Thoracic aorta (tissue), 2 donors: ENCODE results near the gene TNIK. TPM values are rescaled to one million over a fixed set of nuclear protein-coding genes. Genes with fewer than 3 reads are reported as not detected.

Source experiments
- ATAC-seq: fragments of 150-250 bp; one replicate; pipeline ENCODE4 v1.8.0; 2017; ENCODE audit warnings: low read depth; ENCODE audit not compliant: insufficient number of reproducible peaks, low FRiP score
- DNase-seq: peaks from one replicate; pipeline ENCODE4 v3.0.0-alpha.2; 2020; ENCODE audit warnings: low spot score
- H3K27ac ChIP-seq, 2 donors: fragments of 200-600 bp; sonication (generic); 1 replicate in 1 of 2; 2 replicates in 1 of 2; pipeline ENCODE4 v1.5.1; 2016; ENCODE audit warnings: mild to moderate bottlenecking in 2 of 2, moderate library complexity in 2 of 2
- H3K27me3 ChIP-seq: fragments of 200-600 bp; sonication (generic); replicated peaks from 2 replicates; pipeline ENCODE4 v1.6.0; 2016; ENCODE audit warnings: mild to moderate bottlenecking; ENCODE audit not compliant: insufficient read depth
- H3K36me3 ChIP-seq: fragments of 200-600 bp; sonication (generic); one replicate; pipeline ENCODE4 v1.5.1; 2016
- H3K4me1 ChIP-seq, 2 donors: fragments of 200-600 bp; sonication (generic); 1 replicate in 1 of 2; 2 replicates in 1 of 2; pipeline versions ENCODE4 v1.5.1 to v1.6.0; 2016; ENCODE audit warnings: low read depth in 2 of 2, mild to moderate bottlenecking in 1 of 2; ENCODE audit not compliant: control insufficient read depth in 1 of 2
- H3K4me3 ChIP-seq: fragments of 200-600 bp; sonication (generic); 2 replicates; pipeline ENCODE4 v1.5.1; 2016; ENCODE audit warnings: mild to moderate bottlenecking
- H3K9me3 ChIP-seq: fragments of 200-600 bp; sonication (generic); 2 replicates; pipeline ENCODE4 v1.5.1; 2016
- CTCF ChIP-seq: fragments of 200-600 bp; sonication (generic); IDR thresholded peaks from one replicate; pipeline ENCODE4 v1.5.1; 2019; ENCODE audit warnings: antibody characterized with exemption
- total RNA-seq, 2 donors: library from RNA; depleted of rRNA; stranded (reverse); fragments of >200 nt; gene quantifications; one replicate each; pipeline versions ENCODE4 v1.1.0 to v1.2.3, GENCODE V29; 2016

TNIK gene
- total RNA-seq, 2 donors from 2014 or later: 18.3 to 21.7 TPM

DNA sequence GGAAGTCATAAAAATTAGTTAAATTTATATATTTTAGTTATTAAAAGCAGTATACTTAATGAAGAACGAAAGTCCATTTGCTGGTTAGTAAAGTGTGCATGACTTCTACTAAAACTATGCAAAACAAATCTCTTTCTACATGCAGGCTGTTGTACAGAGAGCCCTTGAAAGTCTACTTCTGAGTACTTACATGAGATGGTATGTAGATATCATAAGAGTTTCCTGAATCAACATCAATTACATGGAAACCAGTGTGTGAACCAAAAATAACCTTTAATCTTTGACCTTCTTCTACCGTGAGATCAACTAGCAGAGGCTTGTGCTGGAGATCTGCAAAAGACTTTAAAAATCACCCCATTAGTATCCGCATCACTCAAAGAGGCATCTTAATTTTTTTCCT is 391.5 kb downstream of the TNIK start:
- H3K4me1 ChIP-seq: no peaks in the 10 kb centered on the region
- DNase-seq (no peak), ATAC-seq (no peak)
- H3K27ac ChIP-seq: no peak overlapping the region
- TF ChIP-seq CTCF: no peak
- H3K36me3 ChIP-seq: no peaks in the 10 kb centered on the region
- H3K4me3 ChIP-seq: no peak overlapping the region
- H3K27me3 ChIP-seq: no peaks in the 10 kb centered on the region
- H3K9me3 ChIP-seq: no peaks in the 10 kb centered on the region

DNA sequence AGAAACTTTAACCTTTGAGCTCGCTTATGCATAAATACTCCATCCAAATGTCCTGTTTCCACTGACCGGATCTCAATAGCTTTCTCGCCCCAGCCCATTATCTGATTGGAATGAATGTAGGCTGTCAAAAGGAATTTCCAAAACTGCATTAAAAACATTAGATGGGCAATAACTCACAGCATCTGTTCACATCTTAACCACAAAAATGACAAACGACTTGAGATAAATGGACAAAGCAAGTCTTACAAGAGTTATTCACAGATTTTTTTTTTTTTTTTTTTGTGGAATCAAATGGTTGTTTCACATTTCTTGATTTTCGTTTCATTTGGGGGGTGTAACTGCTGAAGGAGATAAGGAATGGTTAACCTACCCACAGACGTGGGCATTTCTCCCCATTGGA is 394.0 kb downstream of the TNIK start:
- DNase-seq (no peak), ATAC-seq (no peak)
- Histone ChIP-seq H3K4me3 (no peak overlapping the region), H3K4me1 (no peaks in the 10 kb centered on the region), H3K27me3 (no peaks in the 10 kb centered on the region), H3K27ac (no peak overlapping the region), H3K36me3 (no peaks in the 10 kb centered on the region), H3K9me3 (no peaks in the 10 kb centered on the region)
- no peak for TF ChIP-seq CTCF

DNA sequence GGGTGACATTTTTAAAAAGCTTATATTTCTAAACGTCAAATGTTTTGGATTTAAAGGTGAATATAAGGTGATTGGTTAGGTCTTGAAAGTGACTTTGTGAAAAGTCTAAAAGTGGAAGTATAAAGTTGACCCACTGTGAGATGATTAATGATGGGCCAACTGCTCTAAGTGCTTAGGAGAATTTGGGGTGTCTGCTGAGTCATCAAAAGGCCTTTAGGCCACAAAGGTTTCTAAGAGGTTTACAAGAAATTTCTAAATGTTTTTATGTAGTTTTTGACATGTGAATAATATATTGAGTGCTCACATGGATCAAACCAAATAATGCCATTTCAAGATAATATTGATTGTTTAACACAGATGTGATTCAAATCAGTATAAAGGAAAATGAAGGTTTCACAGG is 394.5 kb downstream of the TNIK start:
- Histone ChIP-seq H3K36me3 (no peaks in the 10 kb centered on the region), H3K4me1 (no peaks in the 10 kb centered on the region), H3K9me3 (no peaks in the 10 kb centered on the region), H3K27ac (no peak overlapping the region), H3K27me3 (no peaks in the 10 kb centered on the region), H3K4me3 (no peak overlapping the region)
- ATAC-seq (no peak), DNase-seq (no peak)
- TF ChIP-seq CTCF: no peak

GRCh38 chr3:171064461-171064860 is 395.7 kb downstream of the TNIK start:
- ATAC-seq: no peak
- no peaks in the 10 kb centered on the region for H3K27me3 ChIP-seq
- TF ChIP-seq CTCF: no peak
- no peaks in the 10 kb centered on the region for H3K36me3 ChIP-seq
- H3K9me3 ChIP-seq: no peaks in the 10 kb centered on the region
- DNase-seq: no peak
- no peak overlapping the region for H3K27ac ChIP-seq
- H3K4me1 ChIP-seq: no peaks in the 10 kb centered on the region
- H3K4me3 ChIP-seq: no peak overlapping the region

GRCh38 chr3:171061749-171062148 is 398.5 kb downstream of the TNIK start:
- no peak for TF ChIP-seq CTCF
- no peak for ATAC-seq
- no peak overlapping the region for H3K4me3 ChIP-seq
- no peak overlapping the region for H3K27ac ChIP-seq
- H3K9me3 ChIP-seq: no peaks in the 10 kb centered on the region
- no peaks in the 10 kb centered on the region for H3K36me3 ChIP-seq
- DNase-seq: no peak
- no peaks in the 10 kb centered on the region for H3K27me3 ChIP-seq
- no peaks in the 10 kb centered on the region for H3K4me1 ChIP-seq
